Brain microvascular endothelial cell (primary cell): ENCODE data around the gene PVALEF.
A peak's percentile ranks its signal among the peaks of the same experiment; 100 is the strongest.
"Not testable (repeated sequence)": the region's sequence is repeated elsewhere in the genome, so short reads cannot be mapped to it uniquely, and the experiment has no call there.

Source experiments
- DNase-seq: peaks from one replicate; pipeline ENCODE4 v3.0.0-alpha.2; 2020
- H3K27ac ChIP-seq: fragments of 250-450 bp; sonication (Bioruptor Pico); 2 replicates; pipeline ENCODE4 v1.5.1; 2020; ENCODE audit warnings: mild to moderate bottlenecking, moderate library complexity
- H3K27me3 ChIP-seq: fragments of 250-450 bp; sonication (Bioruptor Pico); replicated peaks from 2 replicates; pipeline ENCODE4 v1.5.1; 2020; ENCODE audit warnings: mild to moderate bottlenecking
- H3K36me3 ChIP-seq: fragments of 250-450 bp; sonication (Bioruptor Pico); replicated peaks from 2 replicates; pipeline ENCODE4 v1.5.1; 2020; ENCODE audit warnings: mild to moderate bottlenecking
- H3K4me3 ChIP-seq: 2 replicates; pipeline ENCODE4 v1.5.1; 2011; ENCODE audit warnings: low read depth, mild to moderate bottlenecking, control low read depth, low read length, moderate library complexity
- in situ Hi-C: cut with HindIII; loops from 2 replicates; pipeline ENCODE4 v1.10.0; 2017; ENCODE audit warnings: low sequenced_read_pairs, low pct_ligation_motif_present
- TF ChIP-seq, protein P1 (sequence below): IDR thresholded peaks from 2 replicates; pipeline ENCODE4 v1.5.1; 2011; ENCODE audit warnings: low read depth, mild to moderate bottlenecking, moderate library complexity, low read length, control low read depth, inconsistent platforms; ENCODE audit errors: missing control alignments

The PVALEF gene

DNA sequence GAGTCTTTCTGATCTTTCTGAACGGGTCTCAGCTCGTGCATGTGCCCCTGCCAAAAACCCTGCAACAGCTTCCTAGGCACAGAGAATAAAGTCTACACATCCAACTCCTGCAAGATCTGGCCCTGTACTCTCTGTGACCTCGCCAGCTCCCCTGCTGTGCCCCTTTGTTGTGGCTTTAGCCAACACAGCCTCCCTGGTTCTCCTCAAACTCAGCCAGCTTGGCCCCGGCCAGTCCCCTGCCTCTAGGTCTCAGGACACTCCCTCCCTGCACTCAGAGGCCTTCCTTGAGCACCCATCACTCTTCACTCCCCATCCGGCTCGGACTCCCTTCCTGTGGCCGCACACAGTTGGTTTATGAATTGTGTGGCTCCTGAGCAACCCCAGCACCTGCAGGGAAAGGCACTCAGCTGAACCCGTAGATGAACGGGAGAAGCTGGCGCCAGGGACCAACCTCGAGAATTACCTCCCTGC lies 56.1 kb downstream of the PVALEF start:
- in situ Hi-C loops = no loop called here
- Histone ChIP-seq H3K27me3 (no peaks in the 10 kb centered on the region), H3K27ac (no peak overlapping the region), H3K4me3 (peak overlapping the region; percentile 76), H3K36me3 (no peaks in the 10 kb centered on the region)
- no peak for DNase-seq
- TF ChIP-seq, protein P1, sequence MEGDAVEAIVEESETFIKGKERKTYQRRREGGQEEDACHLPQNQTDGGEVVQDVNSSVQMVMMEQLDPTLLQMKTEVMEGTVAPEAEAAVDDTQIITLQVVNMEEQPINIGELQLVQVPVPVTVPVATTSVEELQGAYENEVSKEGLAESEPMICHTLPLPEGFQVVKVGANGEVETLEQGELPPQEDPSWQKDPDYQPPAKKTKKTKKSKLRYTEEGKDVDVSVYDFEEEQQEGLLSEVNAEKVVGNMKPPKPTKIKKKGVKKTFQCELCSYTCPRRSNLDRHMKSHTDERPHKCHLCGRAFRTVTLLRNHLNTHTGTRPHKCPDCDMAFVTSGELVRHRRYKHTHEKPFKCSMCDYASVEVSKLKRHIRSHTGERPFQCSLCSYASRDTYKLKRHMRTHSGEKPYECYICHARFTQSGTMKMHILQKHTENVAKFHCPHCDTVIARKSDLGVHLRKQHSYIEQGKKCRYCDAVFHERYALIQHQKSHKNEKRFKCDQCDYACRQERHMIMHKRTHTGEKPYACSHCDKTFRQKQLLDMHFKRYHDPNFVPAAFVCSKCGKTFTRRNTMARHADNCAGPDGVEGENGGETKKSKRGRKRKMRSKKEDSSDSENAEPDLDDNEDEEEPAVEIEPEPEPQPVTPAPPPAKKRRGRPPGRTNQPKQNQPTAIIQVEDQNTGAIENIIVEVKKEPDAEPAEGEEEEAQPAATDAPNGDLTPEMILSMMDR = no peak

- H3K4me3 ChIP-seq = peak overlapping the region; percentile 76
- H3K27ac ChIP-seq = no peak overlapping the region
- in situ Hi-C loops = no loop called here
- H3K27me3 ChIP-seq = no peaks in the 10 kb centered on the region
- TF ChIP-seq, protein P1 = no peak
- DNase-seq = no peak
- no peaks in the 10 kb centered on the region for H3K36me3 ChIP-seq
Measured at GRCh38 chr17:81221842-81222619, 56.7 kb downstream of the PVALEF start.

DNA sequence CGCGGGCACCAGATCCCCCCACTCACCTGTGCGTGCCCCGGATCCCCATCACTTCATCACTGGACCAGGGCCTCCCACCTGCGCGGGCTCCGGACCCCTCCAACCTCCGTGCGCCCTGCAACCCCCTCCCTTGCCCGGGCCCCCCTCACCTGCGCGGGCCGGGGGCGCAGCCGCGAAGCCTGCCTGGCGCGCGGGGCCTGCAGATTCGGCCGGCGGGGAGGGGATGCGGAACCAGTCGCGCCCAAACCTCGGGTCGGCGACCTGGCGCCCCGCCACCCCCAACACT lies 57.3 kb downstream of the PVALEF start:
- TF ChIP-seq, protein P1 = no peak
- no peaks in the 10 kb centered on the region for H3K36me3 ChIP-seq
- no peaks in the 10 kb centered on the region for H3K27me3 ChIP-seq
- peak overlapping the region; percentile 76 for H3K4me3 ChIP-seq
- no peak overlapping the region for H3K27ac ChIP-seq
- DNase-seq = no peak
- in situ Hi-C loops = no loop called here

- TF ChIP-seq, protein P1 = no peak
- Histone ChIP-seq H3K27me3 (no peaks in the 10 kb centered on the region), H3K27ac (no peak within 1 kb of the TSS), H3K36me3 (no peaks in the 10 kb centered on the region), H3K4me3 (peak within 1 kb of the TSS; percentile 76)
- peak; percentile 95 for DNase-seq
- in situ Hi-C loops = no loop called here
Measured at GRCh38 chr17:81222906-81223761, 57.8 kb downstream of the PVALEF start, which contains the start of gene CEP131. CEP131 (minus strand) TSS chr17:81222965; CDS start chr17:81220056, 2,909 bp downstream.

DNA sequence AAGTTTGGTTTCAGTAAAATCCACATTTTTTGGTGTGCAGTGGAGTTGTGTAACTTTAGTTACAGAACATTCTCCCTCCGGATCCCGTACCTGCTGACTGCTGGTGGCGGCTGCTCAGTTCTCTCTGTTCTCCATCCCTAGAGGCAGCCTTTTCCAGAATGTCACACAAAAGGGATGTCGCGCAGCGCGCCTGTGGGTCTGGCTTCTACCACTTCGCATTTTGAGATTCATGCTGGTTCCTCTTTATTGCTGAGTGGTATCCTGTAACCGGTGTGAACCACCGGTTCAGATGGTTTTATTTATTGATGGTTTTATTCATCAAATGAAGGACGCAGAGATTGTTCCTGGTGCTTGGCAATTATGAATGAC lies 58.4 kb downstream of the PVALEF start:
- TF ChIP-seq, protein P1 = no peak
- Histone ChIP-seq H3K27me3 (no peaks in the 10 kb centered on the region), H3K36me3 (peaks cover 1% of the 10 kb centered on the region), H3K4me3 (peak overlapping the region; percentile 54), H3K27ac (no peak overlapping the region)
- no peak for DNase-seq
- in situ Hi-C loops = no loop called here

DNA sequence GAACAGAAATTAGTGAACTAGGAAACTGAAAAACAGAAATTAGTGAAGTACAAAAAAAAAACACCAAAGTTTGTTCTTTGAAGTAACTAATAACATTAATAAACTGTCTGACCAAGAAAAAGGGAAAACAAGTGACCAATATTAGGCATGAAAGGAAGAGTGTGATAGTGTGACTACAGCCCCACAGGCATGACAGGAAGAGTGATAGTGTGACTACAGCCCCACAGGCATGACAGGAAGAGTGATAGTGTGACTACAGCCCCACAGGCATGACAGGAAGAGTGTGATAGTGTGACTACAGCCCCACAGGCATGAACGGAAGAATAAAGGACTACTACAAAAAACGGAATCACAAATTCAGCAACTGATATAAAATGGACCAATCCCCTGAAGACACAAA lies 62.3 kb downstream of the PVALEF start:
- H3K27ac ChIP-seq, H3K4me3 ChIP-seq, H3K27me3 ChIP-seq, DNase-seq, in situ Hi-C loops: not testable (repeated sequence)
- peaks cover 29% of the 10 kb centered on the region for H3K36me3 ChIP-seq
